HepG2 (cell line): Measurements from ENCODE around the gene COA5. TPM values are rescaled to one million over a fixed set of nuclear protein-coding genes. Genes with fewer than 3 reads are reported as not detected.

Source experiments
- ATAC-seq: fragments of 200-7000 bp; cut with Tn5 transposase; 3 replicates; pipeline ENCODE4 v1.9.1; 2020; ENCODE audit warnings: mild to moderate bottlenecking, moderate library complexity
- BruUV-seq: library from RNA; stranded (reverse); fragments of 400-500 nt; replicated peaks from 2 replicates; lab custom pipeline; 2021; lab: Mats Ljungman, UMichigan
- CTCF ChIA-PET: fragments of 300-600 bp; formaldehyde crosslinking; extraction: SDS; loops from one replicate; lab custom pipeline; 2021; ENCODE audit warnings: low total read pairs, inconsistent platforms, low intra/inter-chr PET ratio; lab: Yijun Ruan, JAX
- POLR2A ChIA-PET: fragments of 350-600 bp; sonication (Branson Sonifier 250); formaldehyde crosslinking; loops from one replicate; lab custom pipeline; 2020; ENCODE audit warnings: antibody characterized with exemption, inconsistent platforms; lab: Yijun Ruan, JAX
- DNase-seq: peaks from one replicate; pipeline ENCODE4 v3.0.0-alpha.2; 2015; ENCODE audit warnings: low spot score
- FAIRE-seq: peaks from 3 replicates; lab custom pipeline; 2011; peaks lifted over from hg19 to GRCh38; lab: Jason Lieb, UNC
- H2AFZ ChIP-seq: one replicate; pipeline ENCODE4 v1.6.1; 2011; ENCODE audit warnings: low read length, inconsistent platforms
- H3K27ac ChIP-seq: fragments of 300-600 bp; 3 replicates; pipeline ENCODE4 v1.8.0; 2011; ENCODE audit warnings: mixed run types, mild to moderate bottlenecking, mixed read lengths, low read length, inconsistent platforms; ENCODE audit not compliant: insufficient read depth; ENCODE audit errors: extremely low read length
- H3K27me3 ChIP-seq, 2 experiments: fragments of 200-600 bp in 1 of 2; 2 replicates in 1 of 2; 3 replicates in 1 of 2; pipeline versions ENCODE4 v1.6.0 to v1.8.0; 2011; ENCODE audit warnings: low read length in 2 of 2, mild to moderate bottlenecking in 2 of 2, moderate library complexity in 2 of 2, inconsistent platforms in 1 of 2; ENCODE audit not compliant: insufficient read depth in 2 of 2, control insufficient read depth in 1 of 2
- H3K36me3 ChIP-seq, 2 experiments: fragments of 200-600 bp in 1 of 2; replicated peaks in 1 of 2; 2 replicates in 1 of 2; 3 replicates in 1 of 2; pipeline versions ENCODE4 v1.5.1 to v1.8.0; 2011; ENCODE audit warnings: low read length in 2 of 2, inconsistent platforms in 1 of 2; ENCODE audit not compliant: insufficient read depth in 2 of 2, control insufficient read depth in 1 of 2
- H3K4me1 ChIP-seq: 2 replicates; pipeline ENCODE4 v1.5.1; 2012; ENCODE audit warnings: low read length, inconsistent platforms; ENCODE audit not compliant: insufficient read depth
- H3K4me2 ChIP-seq: 2 replicates; pipeline ENCODE4 v1.6.0; 2011; ENCODE audit warnings: low read depth, low read length, inconsistent platforms
- H3K4me3 ChIP-seq, 3 experiments: fragments of 200-600 bp in 1 of 3; sonication (generic), shearing (Covaris generic) in 1 of 3; replicated peaks in 1 of 3; 2 replicates each; pipeline ENCODE4 v1.5.1; 2011 to 2016; ENCODE audit warnings: low read length in 3 of 3, inconsistent platforms in 2 of 3, low read depth in 2 of 3, mild to moderate bottlenecking in 2 of 3, control low read depth in 1 of 3, mixed read lengths in 1 of 3; ENCODE audit not compliant: insufficient read depth in 1 of 3
- H3K79me2 ChIP-seq: one replicate; pipeline ENCODE4 v1.6.1; 2011; ENCODE audit warnings: low read length, inconsistent platforms; ENCODE audit not compliant: insufficient read depth
- H3K9ac ChIP-seq: 2 replicates; pipeline ENCODE4 v1.6.0; 2011; ENCODE audit warnings: mild to moderate bottlenecking, low read depth, low read length, inconsistent platforms; ENCODE audit not compliant: insufficient read depth
- H3K9me3 ChIP-seq: 2 replicates; pipeline ENCODE4 v1.5.1; 2012; ENCODE audit warnings: mild to moderate bottlenecking, low read length
- H4K20me1 ChIP-seq: 2 replicates; pipeline ENCODE4 v1.6.0; 2011; ENCODE audit warnings: inconsistent platforms, mild to moderate bottlenecking, low read length, moderate library complexity; ENCODE audit not compliant: insufficient read depth
- CTCF ChIP-seq: sonication (generic); formaldehyde crosslinking; IDR thresholded peaks from 2 replicates; pipeline ENCODE4 v1.5.0; 2020; ENCODE audit warnings: mild to moderate bottlenecking, missing genetic modification reagents, moderate library complexity
- KLF13 ChIP-seq: sonication (generic); formaldehyde crosslinking; IDR thresholded peaks from 2 replicates; pipeline ENCODE4 v1.4.0; 2020; ENCODE audit warnings: mild to moderate bottlenecking, missing genetic modification reagents
- MAFF ChIP-seq: IDR thresholded peaks from 2 replicates; pipeline ENCODE4 v1.6.1; 2011; ENCODE audit warnings: low read depth, low read length, improper control_type of control experiment
- MIER3 ChIP-seq: IDR thresholded peaks from 2 replicates; pipeline ENCODE4 v1.6.1; 2016; ENCODE audit warnings: missing compliant biosample characterization, borderline replicate concordance
- NR0B2 ChIP-seq: sonication (generic); formaldehyde crosslinking; IDR thresholded peaks from 2 replicates; pipeline ENCODE4 v1.4.0; 2020; ENCODE audit warnings: mild to moderate bottlenecking, missing genetic modification reagents
- TEAD3 ChIP-seq: optimal IDR thresholded peaks from 2 replicates; pipeline ENCODE3; 2016; ENCODE audit warnings: borderline replicate concordance
- ZBTB49 ChIP-seq: sonication (generic); formaldehyde crosslinking; IDR thresholded peaks from 2 replicates; pipeline ENCODE4 v1.4.0; 2020; ENCODE audit warnings: missing genetic modification reagents, borderline replicate concordance
- ZNF160 ChIP-seq: sonication (generic); formaldehyde crosslinking; IDR thresholded peaks from 2 replicates; pipeline ENCODE4 v1.8.0; 2022; ENCODE audit warnings: mild to moderate bottlenecking, inconsistent platforms, missing genetic modification reagents
- ZNF431 ChIP-seq: sonication (generic); formaldehyde crosslinking; IDR thresholded peaks from 2 replicates; pipeline ENCODE4 v1.9.0; 2022; ENCODE audit warnings: missing genetic modification reagents, low read depth, mild to moderate bottlenecking, borderline replicate concordance
- ZNF672 ChIP-seq: sonication (generic); formaldehyde crosslinking; IDR thresholded peaks from 2 replicates; pipeline ENCODE4 v1.8.1; 2022; ENCODE audit warnings: missing genetic modification reagents
- WGBS: methylation state at CpG from one replicate; pipeline ENCODE4 v1.1.6; 2017; ENCODE audit warnings: low lambda C conversion rate; 5-methylcytosine and 5-hydroxymethylcytosine counted together
- in situ Hi-C: cut with HindIII; loops from 2 replicates; pipeline ENCODE4 v1.10.0; 2017; ENCODE audit warnings: low pct_unique_long_range_greater_than_20kb; ENCODE audit not compliant: extremely low pct_ligation_motif_present
- intact Hi-C: fragments of 100-400 bp; cut with micrococcal nuclease; formaldehyde crosslinking; loops from one replicate; pipeline ENCODE4 v1.10.0; 2022; ENCODE audit not compliant: unreplicated experiment
- polyA plus RNA-seq, 8 experiments: library from polyadenylated mRNA; depleted of rRNA in 3 of 8; stranded (reverse) in 7 of 8; unstranded in 1 of 8; fragments of >200 nt; fragmentation: Illumina TruSeq in 4 of 8; extraction: Trizol in 4 of 8; gene quantifications; 2 replicates each; pipeline versions ENCODE4 v1.2.1 to v1.2.3, GENCODE V29; 2011 to 2016; ENCODE audit warnings: low read depth in 4 of 8, missing spikeins in 1 of 8, mixed read lengths in 1 of 8; ENCODE audit not compliant: insufficient read depth in 1 of 8
- total RNA-seq, 5 experiments: library from RNA; depleted of rRNA; stranded (reverse); fragments of >200 nt; fragmentation: Illumina TruSeq; extraction: Trizol; gene quantifications; 2 replicates each; pipeline ENCODE4 v1.2.3, GENCODE V29; 2016; ENCODE audit warnings: low read depth in 1 of 5

The COA5 gene
- total and polyA plus RNA-seq, 2 of the 13 experiments (the other 11 are each of a cell fraction or from before 2014, with no cell fraction given) = 43.6 to 64.5 TPM

- H4K20me1 ChIP-seq = peaks cover 5% of the 10 kb centered on the region
- no peak for ATAC-seq
- intact Hi-C loops = loop anchor here (1.0 to 10.0 kb wide), 5 partner anchors 55 to 416 kb away; no protein-coding TSS in a partner anchor
- in situ Hi-C loops = loop anchor here (5.0 kb wide), 2 partner anchors 187 to 417 kb away; no protein-coding TSS in a partner anchor
- H3K27me3 ChIP-seq = no peaks in the 10 kb centered on the region
- no peak overlapping the region for H3K4me2 ChIP-seq
- peaks cover 7% of the 10 kb centered on the region for H3K79me2 ChIP-seq
- peaks cover 10 to 42% of the 10 kb centered on the region in 2 experiments for H3K36me3 ChIP-seq
- no peak overlapping the region for H2AFZ ChIP-seq
- H3K9me3 ChIP-seq = no peaks in the 10 kb centered on the region
- CTCF ChIA-PET = interaction anchor here (1.3 to 3.2 kb wide), 5 partner anchors 180 to 416 kb away, joined by 3 to 99 read pairs (median 4); no protein-coding TSS in a partner anchor
- no peak overlapping the region for H3K27ac ChIP-seq
- no peak for DNase-seq
- no peak for FAIRE-seq
- no peak overlapping the region for H3K9ac ChIP-seq
- peaks cover 10% of the 10 kb centered on the region; the same call in 1 of the 2 replicates for H3K4me1 ChIP-seq
- H3K4me3 ChIP-seq = no peak overlapping the region
- 96% methylated on average over 1 of the region's 1 CpG for WGBS
- TF ChIP-seq ZNF160 (CRISPR knock-in tag) = peak; percentile 93; the same call in 1 of the 2 replicates
- no peak for TF ChIP-seq KLF13 (CRISPR knock-in tag)
- TF ChIP-seq MAFF = no peak
- no peak for TF ChIP-seq ZNF672 (CRISPR knock-in tag)
- TF ChIP-seq, all 625 proteins: peak for 1
- BruUV-seq = no TSS peak
- POLR2A ChIA-PET = interaction anchor here (0.7 to 1.0 kb wide), 4 partner anchors 52 to 188 kb away, joined by 4 to 6 read pairs (median 5); no protein-coding TSS in a partner anchor
Measured at GRCh38 chr2:98649992-98650375, 41.7 kb upstream of the COA5 start.

GRCh38 chr2:98649135-98649991 lies 41.1 kb upstream of the COA5 start:
- H4K20me1 ChIP-seq = peaks cover 5% of the 10 kb centered on the region
- BruUV-seq = no TSS peak
- H3K27ac ChIP-seq = no peak overlapping the region
- in situ Hi-C loops (loop anchor here (5.0 kb wide), 1 partner anchor 418 kb away; no protein-coding TSS in a partner anchor), intact Hi-C loops (loop anchor here (1.0 to 10.0 kb wide), 5 partner anchors 55 to 417 kb away; no protein-coding TSS in a partner anchor)
- 37% methylated on average over 4 of the region's 4 CpGs for WGBS
- H3K4me1 ChIP-seq = peaks cover 10% of the 10 kb centered on the region; the same call in 1 of the 2 replicates
- DNase-seq (peak; percentile 83), FAIRE-seq (peak; percentile 94), ATAC-seq (peak; percentile 99)
- no peak overlapping the region for H2AFZ ChIP-seq
- no peak overlapping the region for H3K4me3 ChIP-seq
- H3K4me2 ChIP-seq = no peak overlapping the region
- H3K27me3 ChIP-seq = no peaks in the 10 kb centered on the region
- ChIA-PET POLR2A (interaction anchor here (0.7 to 1.4 kb wide), 6 partner anchors 52 to 189 kb away, joined by 4 to 6 read pairs (median 5); partner anchors contain the start of gene MGAT4A), CTCF (interaction anchor here (0.6 to 3.2 kb wide), 7 partner anchors 81 to 417 kb away, joined by 3 to 99 read pairs (median 4); partner anchors contain the start of gene MGAT4A)
- H3K36me3 ChIP-seq = peaks cover 9 to 40% of the 10 kb centered on the region in 2 experiments; a peak in 4 of 5 replicates
- no peaks in the 10 kb centered on the region for H3K9me3 ChIP-seq
- H3K9ac ChIP-seq = no peak overlapping the region
- peaks cover 7% of the 10 kb centered on the region for H3K79me2 ChIP-seq
- TF ChIP-seq ZBTB49 (peak; percentile 17; the same call in 1 of the 2 replicates), TEAD3 (CRISPR knock-in tag) (peak; percentile 21), CTCF (peak; percentile 96), ZNF431 (CRISPR knock-in tag) (no peak), NR0B2 (CRISPR knock-in tag) (no peak), MIER3 (peak; percentile 50; the same call in 1 of the 2 replicates)
